ENCODE data around the gene ADPRHL1.
"Not testable (repeated sequence)": the region's sequence is repeated elsewhere in the genome, so short reads cannot be mapped to it uniquely, and the experiment has no call there.

Gene ADPRHL1

DNA sequence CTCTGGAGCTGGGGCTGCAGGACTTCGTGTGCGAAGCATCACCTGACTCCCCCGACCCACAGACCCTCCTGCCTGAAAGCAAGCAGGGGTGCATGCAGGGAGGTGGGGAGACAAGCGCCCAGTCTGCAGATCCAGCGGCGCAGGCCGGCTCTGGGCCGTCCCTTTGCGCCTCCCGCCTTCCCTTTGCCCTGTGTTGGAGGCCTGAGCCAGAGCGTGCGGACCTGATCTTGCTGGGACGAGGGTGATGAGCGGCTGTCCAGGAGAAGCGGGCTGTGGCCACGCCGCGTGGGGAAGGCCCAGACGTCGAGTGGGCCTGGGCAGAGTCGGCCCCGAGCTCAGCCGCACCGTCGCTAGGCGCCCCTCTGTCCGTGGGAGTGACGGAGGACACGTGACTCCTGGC, 84.1 kb downstream of the ADPRHL1 start:
- no peak for DNase-seq (ENCODE audit: low spot score)

DNA sequence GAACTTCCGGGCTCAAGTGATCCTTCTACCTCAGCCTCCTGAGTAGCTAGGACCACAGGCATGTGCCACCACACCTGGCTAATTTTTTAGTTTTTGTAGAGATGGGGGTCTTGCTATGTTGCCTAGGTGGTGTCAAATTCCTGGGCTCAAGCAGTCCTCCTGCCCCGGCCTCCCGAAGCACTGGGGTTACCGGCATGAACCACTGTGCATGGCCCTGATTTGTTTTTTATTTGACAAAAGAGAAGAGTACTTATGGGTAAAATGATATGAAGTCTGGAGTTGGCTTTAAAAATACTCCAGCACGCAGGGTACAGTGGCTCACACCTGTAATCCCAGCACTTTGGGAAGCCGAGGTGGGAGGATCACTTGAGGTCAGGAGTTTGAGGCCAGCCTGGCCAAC, 84.9 kb downstream of the ADPRHL1 start:
- DNase-seq (ENCODE audit: low spot score) = not testable (repeated sequence)

DNA sequence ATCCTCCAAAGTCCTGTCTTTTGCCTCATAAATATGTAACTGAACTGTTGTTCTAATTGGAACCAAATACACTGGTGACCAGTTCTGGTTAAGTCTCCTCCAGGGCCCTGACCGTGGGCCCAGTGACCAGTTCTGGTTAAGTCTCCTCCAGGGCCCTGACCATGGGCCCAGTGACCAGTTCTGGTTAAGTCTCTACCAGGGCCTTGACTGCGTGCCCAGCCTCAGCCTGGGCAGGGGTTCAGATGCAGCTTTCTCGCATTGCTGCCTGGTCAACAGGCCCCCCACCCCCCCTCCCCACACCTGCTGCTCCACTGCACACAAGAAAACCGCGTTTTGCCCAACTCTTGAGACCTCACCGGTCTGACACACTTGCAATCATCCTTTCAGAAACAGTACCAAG, 85.5 kb downstream of the ADPRHL1 start:
- no peak for DNase-seq (ENCODE audit: low spot score)

DNA sequence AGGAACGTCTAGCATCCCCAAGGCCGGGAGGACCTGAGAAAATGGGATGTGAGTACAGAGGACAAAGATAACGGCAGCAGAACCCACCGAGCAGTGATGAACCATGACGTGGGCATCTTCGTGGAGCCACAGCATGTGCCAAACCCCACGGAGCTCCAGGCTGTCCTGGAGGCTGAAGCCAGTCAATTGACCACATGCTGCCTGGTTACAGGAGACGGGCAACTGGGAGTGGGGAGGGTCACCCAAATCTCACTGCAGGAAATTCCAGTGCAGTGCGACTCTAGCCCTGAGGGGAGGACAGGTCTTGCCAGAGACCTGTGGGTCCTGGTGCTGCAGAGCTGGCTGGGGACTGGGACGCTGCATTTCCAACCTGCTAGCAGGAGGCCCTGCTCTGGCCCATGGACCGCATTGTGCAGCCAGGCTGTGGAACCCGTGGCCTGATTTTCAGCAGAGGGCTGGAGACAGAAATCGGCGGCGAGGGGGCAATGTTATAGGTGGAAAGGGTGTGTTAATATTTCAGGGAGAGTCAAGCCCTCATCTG, 86.2 kb downstream of the ADPRHL1 start:
- DNase-seq (ENCODE audit: low spot score) = no peak

DNA sequence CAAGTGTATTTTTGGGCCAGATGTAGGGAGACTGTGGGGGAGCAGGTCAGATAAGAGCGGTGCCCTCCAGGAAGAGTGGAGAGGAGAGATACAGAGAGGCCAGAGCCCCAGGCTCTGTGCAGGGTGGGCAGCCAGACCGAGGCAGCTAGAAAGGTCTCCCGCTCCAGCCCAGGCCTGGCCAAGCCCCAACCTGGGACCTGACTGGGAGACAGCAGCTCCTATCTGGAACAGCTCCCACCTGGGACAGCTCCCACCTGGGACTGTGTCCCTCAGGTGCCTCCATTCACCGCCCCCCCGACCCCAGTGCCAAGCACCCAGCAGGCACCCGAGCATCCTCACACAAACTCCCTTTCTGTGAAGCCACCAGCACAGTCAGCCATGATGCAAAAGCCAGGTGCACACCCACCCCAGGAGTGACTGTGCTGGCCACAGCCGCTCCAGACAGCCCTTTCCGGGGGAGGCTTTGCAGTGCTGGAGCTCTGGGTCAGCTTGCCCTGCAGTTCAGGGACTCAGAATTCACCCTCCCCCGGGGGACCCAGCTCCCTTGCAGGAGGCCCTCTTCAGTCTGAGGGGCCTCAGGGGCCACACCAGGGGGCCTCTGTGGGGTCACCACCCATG, 87.2 kb downstream of the ADPRHL1 start:
- DNase-seq (ENCODE audit: low spot score) = no peak

DNA sequence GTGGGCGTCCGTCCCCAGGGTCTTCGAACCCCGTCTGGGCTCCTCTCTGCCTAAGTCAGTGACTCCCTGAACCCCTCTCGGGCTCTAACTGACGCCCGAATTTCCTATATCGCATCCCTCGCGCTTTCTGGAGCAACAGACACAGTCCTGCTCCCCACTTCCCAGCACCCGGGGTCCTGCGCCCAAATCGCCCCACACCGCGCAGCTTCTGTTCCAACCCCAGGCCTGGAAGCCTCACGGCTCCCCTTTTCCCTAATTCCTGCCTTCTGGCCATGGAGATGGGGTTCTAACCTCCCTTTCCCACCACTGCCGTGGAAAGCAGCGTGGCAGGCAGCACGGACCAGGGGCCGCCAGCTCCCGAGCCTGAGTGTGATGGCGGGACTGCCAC, 87.7 kb downstream of the ADPRHL1 start:
- no peak for DNase-seq (ENCODE audit: low spot score)

DNA sequence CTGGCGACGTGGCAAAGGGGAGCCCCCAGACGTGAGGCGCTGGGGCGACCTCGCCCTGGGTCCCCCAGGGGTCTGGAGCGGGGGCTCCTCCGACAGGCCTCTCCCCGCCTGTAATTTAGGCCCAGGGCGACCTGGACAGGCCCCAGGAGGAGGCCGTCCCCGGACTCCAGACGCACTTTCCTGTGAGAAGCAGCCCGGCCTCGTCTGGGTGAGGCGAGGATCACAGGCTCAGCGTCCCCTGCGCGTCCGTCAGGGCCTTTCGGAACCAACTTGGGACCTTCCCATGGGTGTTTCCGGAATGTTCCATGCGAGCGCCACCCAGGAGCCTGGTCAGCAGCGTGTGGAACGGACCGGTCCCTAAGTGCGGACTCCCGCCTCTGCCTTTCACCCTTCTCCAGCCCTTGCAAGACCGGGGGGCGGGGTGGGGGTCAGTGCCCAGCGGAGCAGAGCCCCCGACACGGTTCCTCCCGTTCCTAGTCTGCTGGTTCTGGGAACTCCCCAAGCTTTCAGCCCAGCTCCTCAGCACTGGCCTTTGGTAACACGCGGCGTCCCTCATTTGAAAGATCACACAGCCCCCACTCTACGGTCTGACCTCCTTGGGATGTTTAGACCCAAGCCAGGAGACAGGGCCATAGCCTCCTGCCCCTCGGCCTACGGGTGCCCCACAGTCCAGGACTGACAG, 88.2 kb downstream of the ADPRHL1 start:
- no peak for DNase-seq (ENCODE audit: low spot score)

DNA sequence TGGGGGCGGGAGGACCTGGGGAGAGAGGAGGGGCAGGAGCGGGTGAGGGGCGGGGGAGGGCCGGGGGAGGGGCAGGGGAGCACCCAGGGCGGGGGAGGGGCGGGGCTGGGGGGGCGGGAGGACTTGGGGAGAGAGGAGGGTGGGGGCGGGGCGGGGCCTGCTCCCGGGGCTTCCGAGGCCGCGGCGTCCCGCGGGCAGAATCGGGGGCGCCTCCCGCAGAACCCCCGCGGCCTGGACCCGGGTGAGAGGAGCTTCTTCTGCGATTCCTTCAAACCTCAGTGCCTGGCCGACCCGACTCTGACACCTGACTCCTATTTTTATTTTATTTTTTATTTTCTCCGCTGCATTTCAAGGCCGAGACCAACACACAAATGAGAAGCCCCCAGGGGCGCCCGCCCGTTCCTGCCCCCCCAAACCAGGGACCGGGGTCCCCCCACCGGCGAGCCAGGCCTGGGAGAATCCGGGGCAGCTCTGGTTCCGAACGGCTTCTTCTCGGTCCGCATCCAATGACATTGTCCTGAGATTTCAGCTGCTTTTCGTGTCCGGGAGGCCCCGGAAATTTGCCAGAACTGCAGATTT, 88.9 kb downstream of the ADPRHL1 start:
- no peak for DNase-seq (ENCODE audit: low spot score)

DNA sequence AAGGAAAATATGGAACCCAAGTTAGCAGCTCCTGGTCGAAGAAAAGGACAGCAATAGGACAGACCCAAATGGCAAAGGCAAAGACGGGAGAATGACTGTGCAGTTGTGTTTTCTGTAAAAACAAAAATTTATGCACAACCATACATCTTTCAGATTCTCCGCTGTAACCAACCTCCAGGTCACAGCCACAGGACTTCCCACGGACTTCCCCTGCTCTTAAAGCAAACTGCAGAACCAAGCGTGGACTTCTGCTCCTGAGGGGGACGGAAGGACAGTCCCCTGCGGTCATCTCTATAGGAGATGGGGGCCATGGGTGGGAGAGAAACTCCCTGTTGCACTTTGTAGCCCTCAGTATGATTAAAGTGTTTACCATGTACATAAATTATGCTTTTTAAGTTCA, 91.9 kb downstream of the ADPRHL1 start:
- no peak for DNase-seq (ENCODE audit: low spot score)

DNA sequence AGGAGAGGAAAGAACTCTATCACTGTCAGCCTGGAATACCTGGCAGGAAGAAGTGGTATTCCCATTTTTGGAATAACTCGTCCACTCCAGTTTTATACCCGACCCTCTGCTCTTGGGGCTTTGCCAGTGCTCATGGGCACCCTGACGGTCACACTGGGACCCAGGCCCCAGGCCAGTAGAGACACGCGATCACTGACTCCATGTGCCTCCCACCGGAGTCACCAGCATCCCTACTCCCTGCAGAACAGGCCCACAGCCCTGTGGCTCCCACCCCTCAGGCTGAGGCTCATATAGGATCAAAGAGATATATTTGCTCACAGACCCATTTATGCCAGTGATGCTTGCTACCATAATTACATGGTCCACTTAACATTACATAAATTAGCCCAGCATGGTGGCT, 92.8 kb downstream of the ADPRHL1 start:
- DNase-seq (ENCODE audit: low spot score) = no peak

DNA sequence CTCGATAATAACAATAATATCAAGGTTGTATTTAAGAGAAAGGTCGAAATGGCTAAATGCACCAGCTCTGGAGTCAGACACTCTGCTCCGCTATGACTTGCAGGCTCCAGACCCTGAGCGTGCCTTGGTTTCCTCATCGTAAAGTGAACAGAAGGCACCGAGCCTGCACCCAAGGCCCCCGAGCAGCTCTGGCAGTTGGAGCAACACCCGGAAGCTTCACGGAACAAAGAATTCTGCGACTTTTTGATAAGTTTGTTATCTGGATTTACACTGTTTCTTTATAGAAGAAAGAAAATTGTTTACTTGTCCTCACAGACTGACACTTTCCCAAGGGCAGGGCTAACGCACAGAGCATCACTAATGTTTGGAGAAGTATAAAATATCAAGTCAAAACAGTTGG, 93.7 kb downstream of the ADPRHL1 start:
- no peak for DNase-seq (ENCODE audit: low spot score)

DNA sequence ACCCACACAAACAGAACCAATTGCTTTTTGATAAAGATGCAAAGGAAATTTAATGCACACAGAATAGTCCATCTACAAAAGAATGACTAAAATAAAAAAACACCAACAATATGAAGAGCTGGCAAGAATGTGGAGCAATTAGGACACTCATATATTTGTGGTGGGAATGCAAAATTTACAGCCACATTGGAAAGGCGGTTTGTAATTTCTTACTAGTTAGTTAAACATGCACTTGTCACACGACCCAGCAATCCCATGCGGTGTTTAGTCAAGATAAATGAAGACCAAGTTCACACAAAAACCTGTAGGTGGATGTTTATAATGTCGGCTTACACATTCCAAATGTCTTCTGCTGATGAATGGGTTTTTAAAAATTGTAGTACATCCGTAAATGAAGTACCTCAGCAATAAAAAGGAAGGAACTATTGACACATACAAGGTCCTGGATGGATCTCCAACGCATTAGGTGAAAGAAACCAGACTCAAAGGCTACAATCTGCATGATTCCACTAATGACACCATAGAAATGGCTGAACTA, 94.6 kb downstream of the ADPRHL1 start:
- DNase-seq (ENCODE audit: low spot score) = no peak

DNA sequence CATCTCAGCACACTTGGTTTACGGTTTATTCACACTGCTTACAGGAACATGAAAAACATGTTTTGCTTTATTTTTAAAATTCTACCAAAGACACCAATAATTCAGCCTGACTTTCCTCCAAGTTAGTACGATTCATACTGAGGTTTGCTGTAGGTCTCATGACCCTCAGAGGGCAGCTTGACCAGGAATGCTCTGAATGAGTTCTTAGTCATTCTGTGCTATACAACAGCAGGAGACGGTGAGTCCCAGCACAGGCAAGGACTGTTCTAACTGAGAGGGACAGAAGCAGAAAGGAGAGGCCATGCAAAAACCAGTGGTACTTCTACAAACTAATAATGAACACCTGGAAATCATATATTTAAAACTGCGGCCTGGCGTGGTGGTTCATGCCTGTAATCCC, 95.8 kb downstream of the ADPRHL1 start:
- DNase-seq (ENCODE audit: low spot score) = no peak

DNA sequence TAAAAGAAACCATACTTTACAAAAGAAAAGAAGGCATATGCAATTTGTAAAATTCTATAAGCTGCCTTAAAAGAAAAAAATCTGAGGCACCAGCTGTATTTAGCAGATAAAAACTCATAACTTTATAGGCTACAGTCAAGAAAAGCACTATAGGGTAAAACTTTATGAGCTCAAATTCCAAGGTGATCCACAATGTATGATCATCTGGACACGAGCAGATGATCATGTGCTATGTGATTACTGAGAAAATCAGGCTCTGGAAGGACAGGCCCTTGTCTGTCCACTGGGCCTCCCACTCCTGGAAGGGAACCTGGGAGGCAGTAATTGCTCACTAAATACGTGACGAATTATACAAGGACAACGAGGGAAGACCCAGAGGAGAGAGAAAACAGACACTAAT, 96.7 kb downstream of the ADPRHL1 start:
- no peak for DNase-seq (ENCODE audit: low spot score)

DNA sequence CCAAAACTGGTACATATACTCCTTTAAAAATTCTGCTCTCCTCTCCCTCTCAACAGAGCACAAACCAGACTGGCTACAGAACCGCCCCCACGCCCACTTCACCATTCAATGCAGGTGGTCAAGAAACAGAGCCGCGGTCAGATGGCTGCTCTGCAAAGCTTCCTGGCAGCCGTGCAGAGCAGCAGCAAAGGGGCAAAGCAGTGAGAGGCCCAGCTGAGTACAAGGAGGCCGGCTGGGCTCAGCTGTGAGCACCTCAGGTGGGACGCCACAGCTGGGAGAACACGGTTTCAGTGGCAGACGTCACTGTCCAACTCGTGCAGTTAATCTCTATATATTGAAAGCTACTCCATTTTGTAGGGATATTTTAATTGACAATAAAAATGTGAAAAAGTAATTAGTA, 97.7 kb downstream of the ADPRHL1 start:
- no peak for DNase-seq (ENCODE audit: low spot score)

DNA sequence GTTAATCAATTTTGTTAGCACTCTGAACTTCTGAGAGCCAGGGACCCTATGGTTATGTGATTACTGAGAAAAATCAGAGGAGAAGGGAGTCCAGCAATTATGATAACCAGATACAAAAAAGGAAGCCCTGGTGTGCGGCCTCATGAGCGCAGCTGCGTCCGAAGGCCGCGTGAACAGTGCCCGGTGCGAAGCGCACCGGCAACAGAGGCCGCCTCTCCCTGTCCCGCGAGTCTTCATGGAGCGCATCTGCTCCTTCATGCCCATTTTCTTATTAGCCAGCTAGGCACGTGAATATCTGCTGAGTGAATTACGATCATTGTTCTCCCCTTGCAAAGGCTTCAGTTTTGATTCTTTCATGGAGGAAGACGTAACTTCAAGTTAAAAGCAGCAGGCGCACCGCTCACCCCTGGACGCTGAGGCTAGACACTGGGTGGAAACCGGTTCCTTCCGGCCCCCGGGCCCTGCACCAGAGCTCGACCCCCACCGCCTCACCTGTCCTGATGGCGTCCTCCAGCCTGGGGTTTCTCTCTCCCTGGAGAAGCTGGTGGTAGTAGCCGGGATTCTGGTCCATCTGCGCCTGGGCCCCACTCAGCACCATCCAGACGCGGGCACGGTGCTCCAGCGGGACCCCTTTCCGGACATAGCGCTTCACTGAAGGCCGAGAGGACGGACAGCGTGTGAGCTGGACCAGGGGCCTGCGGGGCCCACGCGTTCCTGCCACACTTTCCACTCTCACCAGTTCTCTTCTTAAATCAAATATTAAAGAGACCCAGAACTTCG, 98.3 kb downstream of the ADPRHL1 start:
- DNase-seq (ENCODE audit: low spot score) = no peak

DNA sequence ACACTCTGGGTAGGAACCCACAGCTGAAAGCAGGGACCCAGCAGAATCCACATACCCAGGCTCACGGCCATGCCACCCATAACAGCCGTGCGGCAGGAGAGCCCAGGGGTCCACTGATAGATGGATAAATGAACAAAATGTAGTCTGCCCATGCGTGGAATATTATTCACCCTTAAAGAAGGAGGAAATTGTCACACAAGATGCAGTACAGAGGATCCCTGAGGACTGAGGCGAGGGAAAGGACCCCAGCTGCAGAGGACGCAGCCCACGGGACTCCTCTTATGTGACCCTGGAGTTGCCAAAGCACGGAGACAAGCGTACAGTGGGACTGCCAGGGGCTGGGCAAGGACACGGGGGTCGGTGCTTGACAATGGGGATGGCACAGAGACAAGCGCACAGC, 100.0 kb downstream of the ADPRHL1 start:
- no peak for DNase-seq (ENCODE audit: low spot score)

DNA sequence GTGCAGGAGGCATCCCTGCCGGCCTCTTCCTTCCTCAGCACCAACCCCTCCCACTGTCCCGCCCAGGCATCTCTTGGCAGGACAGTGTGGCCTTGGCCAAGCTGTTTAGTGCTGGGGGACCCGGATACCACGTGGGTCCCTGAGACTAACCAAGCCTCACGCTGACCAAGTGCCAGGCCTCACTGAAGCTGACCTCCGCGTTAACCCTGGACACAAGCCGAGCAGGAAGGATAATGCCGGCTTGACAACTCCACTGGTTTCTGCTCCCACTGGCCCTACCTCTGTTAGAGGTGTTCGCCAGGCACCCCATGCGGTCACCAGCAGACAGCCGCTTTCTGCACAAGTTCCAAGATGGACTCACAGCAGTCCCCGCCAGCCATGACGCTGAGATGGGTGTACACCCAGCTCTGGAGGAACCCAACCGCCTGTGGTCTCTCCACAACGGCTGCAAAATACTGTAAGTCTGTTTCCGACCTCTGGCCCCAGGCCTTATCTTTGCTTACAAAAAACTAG, 101.7 kb downstream of the ADPRHL1 start:
- DNase-seq (ENCODE audit: low spot score) = no peak

DNA sequence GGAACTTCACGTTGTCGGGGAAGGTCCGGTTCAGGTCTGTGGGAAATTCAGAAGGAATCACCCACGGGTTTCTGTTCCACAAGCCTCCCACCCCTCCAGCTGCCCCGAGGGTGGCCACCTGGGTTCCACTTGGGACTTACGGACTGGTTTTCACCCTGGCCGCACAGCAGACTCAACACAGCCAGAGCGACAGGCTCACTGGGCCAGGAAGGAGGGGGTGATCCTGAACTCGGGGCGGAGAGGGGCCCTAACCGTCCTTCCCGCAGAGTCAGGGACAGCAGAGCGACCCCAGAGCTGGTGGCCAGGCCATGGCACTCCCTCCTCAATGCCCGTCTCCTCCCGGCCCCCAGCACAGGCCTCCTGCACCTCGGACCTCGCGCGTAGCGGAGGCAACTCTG, 102.4 kb downstream of the ADPRHL1 start:
- no peak for DNase-seq (ENCODE audit: low spot score)

DNA sequence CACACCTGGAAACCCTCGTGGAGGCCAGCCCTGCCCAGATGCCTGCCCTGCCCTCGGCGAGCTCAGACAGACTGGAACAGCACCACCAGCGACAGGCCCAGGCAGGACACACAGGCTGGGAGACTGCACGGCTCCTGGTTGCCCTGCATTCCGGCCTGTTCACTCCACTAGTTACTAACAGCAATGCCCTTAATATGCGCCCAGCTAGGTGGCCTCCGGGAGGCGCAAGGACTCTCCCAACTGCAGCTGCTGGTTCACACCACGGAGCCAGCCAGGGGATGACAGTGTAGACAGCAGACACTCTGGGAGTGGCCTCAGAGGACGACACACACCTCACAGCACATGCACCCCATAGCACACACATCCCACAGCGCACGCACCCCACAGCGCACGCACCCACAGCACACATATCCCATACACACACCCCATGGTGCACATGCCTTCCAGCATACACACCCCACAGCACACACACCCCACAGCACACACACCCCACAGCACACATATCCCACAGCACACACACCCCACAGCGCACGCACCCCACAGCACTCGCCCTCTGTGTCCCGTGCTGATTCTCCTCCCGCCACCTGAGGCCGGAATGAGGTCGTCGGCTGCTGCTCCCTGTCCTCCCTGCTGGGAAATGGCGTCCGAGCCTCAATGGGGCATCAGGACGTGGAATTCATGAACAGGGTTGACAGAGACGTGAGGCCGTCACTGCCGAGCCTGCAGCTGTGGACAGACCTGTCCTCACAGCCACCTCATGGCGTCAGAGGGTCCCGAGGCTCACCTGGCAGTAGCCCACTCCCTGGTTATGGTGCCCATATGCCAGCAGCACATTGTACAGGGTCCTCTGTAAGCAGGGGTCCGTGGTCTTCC, 103.0 kb downstream of the ADPRHL1 start:
- no peak for DNase-seq (ENCODE audit: low spot score)
